GM23338 (cell line): Measurements from ENCODE around the gene CYP46A1. TPM values are rescaled to one million over a fixed set of nuclear protein-coding genes. Genes with fewer than 3 reads are reported as not detected.

ENCODE experiments used
- ATAC-seq: fragments of 200-7000 bp; cut with Tn5 transposase; 3 replicates; pipeline ENCODE4 v1.9.1; 2020
- DNase-seq: peaks from one replicate; pipeline ENCODE4 v3.0.0-alpha.2; 2015; ENCODE audit warnings: low spot score
- H2AFZ ChIP-seq: fragments of 200-600 bp; sonication (generic); 2 replicates; pipeline ENCODE4 v1.8.0; 2016; ENCODE audit warnings: antibody characterized with exemption, mild to moderate bottlenecking, moderate library complexity
- H3F3A ChIP-seq: fragments of 200-600 bp; sonication (generic); replicated peaks from 2 replicates; pipeline ENCODE4 v1.8.0; 2017; ENCODE audit warnings: antibody characterized with exemption, mixed run types, low read depth
- H3K27ac ChIP-seq: fragments of 200-600 bp; sonication (generic); 2 replicates; pipeline ENCODE4 v1.6.1; 2016; ENCODE audit warnings: low read depth
- H3K27me3 ChIP-seq: fragments of 200-600 bp; sonication (generic); 2 replicates; pipeline ENCODE4 v1.8.0; 2016; ENCODE audit warnings: mild to moderate bottlenecking, mixed run types, moderate library complexity; ENCODE audit not compliant: insufficient read depth
- H3K36me3 ChIP-seq: fragments of 200-600 bp; sonication (generic); 2 replicates; pipeline ENCODE4 v1.8.0; 2016; ENCODE audit warnings: mild to moderate bottlenecking; ENCODE audit not compliant: insufficient read depth
- H3K4me1 ChIP-seq: fragments of 200-600 bp; sonication (generic); 2 replicates; pipeline ENCODE4 v1.8.0; 2016; ENCODE audit warnings: mild to moderate bottlenecking, moderate library complexity; ENCODE audit not compliant: insufficient read depth
- H3K4me2 ChIP-seq: fragments of 200-600 bp; sonication (generic); 2 replicates; pipeline ENCODE4 v1.7.1; 2017; ENCODE audit warnings: mixed run types
- H3K4me3 ChIP-seq: fragments of 200-600 bp; sonication (generic); 2 replicates; pipeline ENCODE4 v1.6.1; 2016; ENCODE audit warnings: mixed run types
- H3K79me2 ChIP-seq: fragments of 200-600 bp; sonication (generic); replicated peaks from 2 replicates; pipeline ENCODE4 v1.8.0; 2017; ENCODE audit warnings: mild to moderate bottlenecking; ENCODE audit not compliant: insufficient read depth
- H3K9me2 ChIP-seq: fragments of 200-600 bp; sonication (generic); 2 replicates; pipeline ENCODE4 v1.8.0; 2017; ENCODE audit not compliant: insufficient read depth
- H4K20me1 ChIP-seq: fragments of 200-600 bp; sonication (generic); replicated peaks from 2 replicates; pipeline ENCODE4 v1.8.0; 2017; ENCODE audit warnings: mild to moderate bottlenecking; ENCODE audit not compliant: insufficient read depth
- H3K27ac Mint-ChIP-seq: 2 replicates; pipeline ENCODE4 v1.8.0; 2020; ENCODE audit warnings: inconsistent platforms, mild to moderate bottlenecking, moderate library complexity, mixed read lengths
- H3K27me3 Mint-ChIP-seq: 3 replicates; pipeline ENCODE4 v1.8.0; 2022; ENCODE audit warnings: low read depth, mild to moderate bottlenecking, moderate library complexity, mixed read lengths, inconsistent platforms; ENCODE audit not compliant: insufficient read depth, poor library complexity
- H3K36me3 Mint-ChIP-seq: 3 replicates; pipeline ENCODE4 v1.8.0; 2021; ENCODE audit warnings: low read depth, mild to moderate bottlenecking, inconsistent platforms, moderate library complexity, mixed read lengths
- H3K4me1 Mint-ChIP-seq: 3 replicates; pipeline ENCODE4 v1.8.0; 2020; ENCODE audit warnings: mild to moderate bottlenecking, inconsistent platforms, mixed read lengths
- H3K4me3 Mint-ChIP-seq: 3 replicates; pipeline ENCODE4 v1.8.0; 2021; ENCODE audit warnings: moderate library complexity, mild to moderate bottlenecking, inconsistent platforms, mixed read lengths
- H3K9me3 Mint-ChIP-seq: 3 replicates; pipeline ENCODE4 v1.8.0; 2020; ENCODE audit warnings: moderate library complexity, mild to moderate bottlenecking, inconsistent platforms, mixed read lengths
- CREB1 ChIP-seq: fragments of 250-450 bp; sonication (Bioruptor Pico); IDR thresholded peaks from 2 replicates; pipeline ENCODE4 v1.5.0; 2020; ENCODE audit warnings: low read depth, mild to moderate bottlenecking, moderate library complexity
- CTCF ChIP-seq, 2 experiments: fragments of 200-600 bp in 1 of 2; sonication (generic) in 1 of 2; conservative IDR thresholded peaks; 2 replicates each; pipeline versions ENCODE4 v1.5.1 to v1.6.1; 2016 to 2017; ENCODE audit warnings: antibody characterized with exemption in 2 of 2, low read depth in 2 of 2, mild to moderate bottlenecking in 2 of 2, moderate library complexity in 1 of 2
- ETS1 ChIP-seq: IDR thresholded peaks from 2 replicates; pipeline ENCODE4 v1.6.1; 2016; ENCODE audit warnings: antibody characterized with exemption
- EZH2 ChIP-seq: fragments of 200-600 bp; sonication (generic); IDR thresholded peaks from one replicate; pipeline ENCODE4 v1.8.0; 2017; ENCODE audit warnings: antibody characterized with exemption, mild to moderate bottlenecking, low read depth; ENCODE audit not compliant: unreplicated experiment
- EZH2phosphoT487 ChIP-seq: fragments of 200-600 bp; sonication (generic); IDR thresholded peaks from one replicate; pipeline ENCODE4 v1.8.1; 2018; ENCODE audit warnings: antibody characterized with exemption; ENCODE audit not compliant: unreplicated experiment
- JUNB ChIP-seq: IDR thresholded peaks from one replicate; pipeline ENCODE4 v1.6.1; 2016; ENCODE audit warnings: antibody characterized with exemption; ENCODE audit not compliant: unreplicated experiment
- NANOG ChIP-seq: IDR thresholded peaks from 2 replicates; pipeline ENCODE4 v1.6.1; 2016; ENCODE audit warnings: antibody characterized with exemption, borderline replicate concordance
- POLR2AphosphoS5 ChIP-seq: IDR thresholded peaks from 2 replicates; pipeline ENCODE4 v1.6.1; 2016; ENCODE audit warnings: antibody characterized with exemption, low read depth
- REST ChIP-seq: IDR thresholded peaks from one replicate; pipeline ENCODE4 v1.6.1; 2018; ENCODE audit warnings: antibody characterized with exemption; ENCODE audit not compliant: unreplicated experiment
- STAT1 ChIP-seq: IDR thresholded peaks from one replicate; pipeline ENCODE4 v1.6.1; 2016; ENCODE audit warnings: antibody characterized with exemption; ENCODE audit not compliant: unreplicated experiment
- ZNF114 ChIP-seq: fragments of 250-450 bp; sonication (Bioruptor Pico); IDR thresholded peaks from 2 replicates; pipeline ENCODE4 v1.5.0; 2020; ENCODE audit warnings: mild to moderate bottlenecking, moderate library complexity
- ZNF331 ChIP-seq: fragments of 250-450 bp; sonication (Bioruptor Pico); IDR thresholded peaks from 2 replicates; pipeline ENCODE4 v1.5.0; 2020; ENCODE audit warnings: low read depth, mild to moderate bottlenecking, moderate library complexity
- ZNF462 ChIP-seq: fragments of 250-450 bp; sonication (Bioruptor Pico); IDR thresholded peaks from 2 replicates; pipeline ENCODE4 v1.5.0; 2020; ENCODE audit warnings: mild to moderate bottlenecking, moderate library complexity
- polyA plus RNA-seq: library from polyadenylated mRNA; unstranded; fragments of >200 nt; fragmentation: Nextera tagmentation; extraction: Ambion mirVana; gene quantifications from 2 replicates; pipeline ENCODE4 v1.2.1, GENCODE V29; 2016
- total RNA-seq: library from RNA; depleted of rRNA; stranded (reverse); fragments of >200 nt; shearing (Covaris generic); gene quantifications from 2 replicates; pipeline ENCODE4 v1.2.3, GENCODE V29; 2014

Gene CYP46A1
- total and polyA plus RNA-seq, 2 experiments from 2014 or later = 0.59 to 0.66 TPM

- H3K4me1 ChIP-seq = peaks cover 33% of the 10 kb centered on the region
- H3K27ac Mint-ChIP-seq = peak overlapping the region; percentile 82
- no peaks in the 10 kb centered on the region; the same call in 1 of the 2 replicates for H4K20me1 ChIP-seq
- H3K27me3 ChIP-seq = peaks cover 15% of the 10 kb centered on the region
- peaks cover 6% of the 10 kb centered on the region; the same call in 1 of the 2 replicates for H3F3A ChIP-seq
- DNase-seq (peak; percentile 81), ATAC-seq (peak; percentile 64)
- 0 out of 3 replicates have a peak overlapping the region, but pooled peaks have one; percentile 23 for H3K4me3 Mint-ChIP-seq
- TF ChIP-seq CREB1 (CRISPR knock-in tag) = no peak
- no peak for TF ChIP-seq STAT1
- no peak for TF ChIP-seq ZNF331
- TF ChIP-seq JUNB = no peak
- no peak for TF ChIP-seq POLR2AphosphoS5
- no peak for TF ChIP-seq EZH2phosphoT487
- no peak for TF ChIP-seq REST
- TF ChIP-seq NANOG = peak; percentile 43; the same call in 1 of the 2 replicates
- TF ChIP-seq EZH2 = no peak
- TF ChIP-seq ETS1 = no peak
- no peak for TF ChIP-seq ZNF462
- TF ChIP-seq CTCF (conservative IDR thresholded peaks at IDR 0.05; ENCODE audit: low read depth in 2 of 2) = peak; percentile 14 to 53; a peak in 3 of 4 replicates
- TF ChIP-seq ZNF114 (CRISPR knock-in tag) = no peak
- peak overlapping the region; percentile 23; the same call in 1 of the 2 replicates for H3K27ac ChIP-seq
- peaks cover 9% of the 10 kb centered on the region; the same call in 1 of the 3 replicates for H3K36me3 Mint-ChIP-seq
- no peaks in the 10 kb centered on the region for H3K9me2 ChIP-seq
- no peaks in the 10 kb centered on the region for H3K36me3 ChIP-seq
- peaks cover 52% of the 10 kb centered on the region for H3K4me1 Mint-ChIP-seq
- H3K4me3 ChIP-seq = peak overlapping the region; percentile 29; the same call in 1 of the 2 replicates
- 0 out of 2 replicates have a peak overlapping the region, but pooled peaks have one; percentile 52 for H2AFZ ChIP-seq
- H3K4me2 ChIP-seq = peak overlapping the region; percentile 68
- H3K9me3 Mint-ChIP-seq = no peaks in the 10 kb centered on the region
- H3K79me2 ChIP-seq = no peaks in the 10 kb centered on the region
- H3K27me3 Mint-ChIP-seq = peaks cover 27% of the 10 kb centered on the region
These were observed 19.8 kb upstream of the CYP46A1 start for GRCh38 chr14:99664058-99664936.
